ENCODE data around the gene JAK1.
"Not testable (repeated sequence)": the region's sequence is repeated elsewhere in the genome, so short reads cannot be mapped to it uniquely, and the experiment has no call there.

Gene JAK1

GRCh38 chr1:64829411-64830029 is 136.8 kb downstream of the JAK1 start:
- no peak for DNase-seq

- DNase-seq = peak in 1 of 2 donors; percentile 16
Observed at GRCh38 chr1:64828829-64829228, 137.5 kb downstream of the JAK1 start.

- peak in 1 of 2 donors; percentile 62 for DNase-seq
Observed at GRCh38 chr1:64826991-64827390, 139.4 kb downstream of the JAK1 start.

- peak; percentile 56 to 76 for DNase-seq
Observed at GRCh38 chr1:64823691-64824476, 142.5 kb downstream of the JAK1 start.

- no peak for DNase-seq
Observed at GRCh38 chr1:64822621-64823020, 143.7 kb downstream of the JAK1 start.

- not testable (repeated sequence) for DNase-seq
Observed at GRCh38 chr1:64820572-64820971, 145.8 kb downstream of the JAK1 start.

- DNase-seq = not testable (repeated sequence)
Observed at GRCh38 chr1:64817364-64817763, 149.0 kb downstream of the JAK1 start.

GRCh38 chr1:64814427-64814826 is 151.9 kb downstream of the JAK1 start:
- no peak for DNase-seq

- DNase-seq = no peak
Observed at GRCh38 chr1:64811131-64811530, 155.2 kb downstream of the JAK1 start.

- DNase-seq = no peak
Observed at GRCh38 chr1:64810001-64810400, 156.3 kb downstream of the JAK1 start.

GRCh38 chr1:64809309-64809708 is 157.0 kb downstream of the JAK1 start:
- DNase-seq = no peak

- DNase-seq = no peak
Observed at GRCh38 chr1:64801851-64802523, 164.4 kb downstream of the JAK1 start.

- no peak for DNase-seq
Observed at GRCh38 chr1:64798872-64799271, 167.5 kb downstream of the JAK1 start.

- no peak for DNase-seq
Observed at GRCh38 chr1:64790832-64791487, 175.4 kb downstream of the JAK1 start.
